ENCODE results near the gene FIP1L1.

FIP1L1 gene

DNA sequence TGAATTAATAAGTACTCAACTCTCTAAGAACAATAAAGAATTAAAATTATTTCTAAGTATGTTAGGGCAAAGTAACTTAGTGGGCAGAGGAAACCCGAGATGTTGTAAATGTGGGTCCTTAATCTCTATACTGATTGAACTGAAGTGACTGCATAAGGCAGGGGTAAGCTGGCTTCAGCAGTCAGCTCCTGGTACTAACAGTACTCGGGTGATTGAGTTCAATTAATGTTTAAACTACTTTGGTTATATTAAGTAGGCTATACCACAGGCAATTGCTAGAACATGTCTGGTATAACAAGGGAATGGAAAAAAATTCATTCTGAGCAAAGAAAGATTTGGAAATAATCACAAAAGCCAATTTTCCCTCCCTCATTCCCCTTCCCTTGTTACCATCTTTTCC is 123.1 kb downstream of the FIP1L1 start:
- Histone ChIP-seq H3K4me1 (ENCODE audit: control insufficient read depth, low read length) (no peaks in the 10 kb centered on the region), H3F3A (ENCODE audit: control insufficient read depth, insufficient read depth) (no peaks in the 10 kb centered on the region), H3K27me3 (ENCODE audit: control insufficient read depth, low read length) (no peaks in the 10 kb centered on the region), H3K79me2 (ENCODE audit: control insufficient read depth, low read length) (no peaks in the 10 kb centered on the region), H3K9me2 (replicated peaks; ENCODE audit: control insufficient read depth, low read length) (no peaks in the 10 kb centered on the region), H3K4me2 (ENCODE audit: low read length) (no peak overlapping the region), H3K9me3 (ENCODE audit: control insufficient read depth, insufficient read depth, low read length) (no peaks in the 10 kb centered on the region), H4K20me1 (ENCODE audit: control insufficient read depth, insufficient read depth, low read depth, low read length) (no peaks in the 10 kb centered on the region), H3K27ac (ENCODE audit: low read depth, low read length) (no peak overlapping the region), H3K36me3 (ENCODE audit: control insufficient read depth, low read length) (no peaks in the 10 kb centered on the region), H3K4me3 (ENCODE audit: low read length) (no peak overlapping the region)
- TF ChIP-seq EZH2phosphoT487 (IDR thresholded peaks at IDR 0.05; ENCODE audit: borderline replicate concordance, low read length): no peak
- TF ChIP-seq CTCF (IDR thresholded peaks at IDR 0.05; ENCODE audit: low read depth, low read length, poor library complexity, severe bottlenecking): no peak

DNA sequence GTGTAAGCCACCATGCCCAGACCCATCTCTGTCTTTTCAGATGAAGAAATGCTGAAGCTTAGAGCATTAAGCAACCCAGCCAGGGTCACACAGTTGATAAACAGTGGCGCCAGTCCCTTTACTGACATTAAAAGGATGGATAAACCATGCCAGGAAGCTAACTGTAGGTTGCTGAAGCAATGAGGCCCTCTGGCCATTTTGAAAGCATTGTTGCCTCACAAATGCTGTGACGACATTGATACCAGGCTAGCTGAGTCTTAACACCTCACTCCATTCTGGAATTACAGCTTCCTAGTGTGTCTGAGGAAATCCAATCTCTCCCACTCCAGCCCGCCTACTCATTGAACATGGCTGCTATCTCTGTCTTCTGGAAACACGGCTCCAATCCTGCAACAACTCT is 124.1 kb downstream of the FIP1L1 start:
- Histone ChIP-seq H4K20me1 (ENCODE audit: control insufficient read depth, insufficient read depth, low read depth, low read length) (no peaks in the 10 kb centered on the region), H3F3A (ENCODE audit: control insufficient read depth, insufficient read depth) (no peaks in the 10 kb centered on the region), H3K9me2 (replicated peaks; ENCODE audit: control insufficient read depth, low read length) (no peaks in the 10 kb centered on the region), H3K27ac (ENCODE audit: low read depth, low read length) (no peak overlapping the region), H3K36me3 (ENCODE audit: control insufficient read depth, low read length) (no peaks in the 10 kb centered on the region), H3K4me1 (ENCODE audit: control insufficient read depth, low read length) (no peaks in the 10 kb centered on the region), H3K9me3 (ENCODE audit: control insufficient read depth, insufficient read depth, low read length) (no peaks in the 10 kb centered on the region), H3K4me3 (ENCODE audit: low read length) (no peak overlapping the region), H3K79me2 (ENCODE audit: control insufficient read depth, low read length) (no peaks in the 10 kb centered on the region), H3K4me2 (ENCODE audit: low read length) (no peak overlapping the region), H3K27me3 (ENCODE audit: control insufficient read depth, low read length) (no peaks in the 10 kb centered on the region)
- no peak for TF ChIP-seq EZH2phosphoT487 (IDR thresholded peaks at IDR 0.05; ENCODE audit: borderline replicate concordance, low read length)
- TF ChIP-seq CTCF (IDR thresholded peaks at IDR 0.05; ENCODE audit: low read depth, low read length, poor library complexity, severe bottlenecking): no peak

- no peaks in the 10 kb centered on the region for H3K4me1 ChIP-seq (ENCODE audit: control insufficient read depth, low read length)
- H3F3A ChIP-seq (ENCODE audit: control insufficient read depth, insufficient read depth): no peaks in the 10 kb centered on the region
- no peaks in the 10 kb centered on the region for H3K9me3 ChIP-seq (ENCODE audit: control insufficient read depth, insufficient read depth, low read length)
- TF ChIP-seq EZH2phosphoT487 (IDR thresholded peaks at IDR 0.05; ENCODE audit: borderline replicate concordance, low read length): no peak
- TF ChIP-seq CTCF (IDR thresholded peaks at IDR 0.05; ENCODE audit: low read depth, low read length, poor library complexity, severe bottlenecking): no peak
- no peak overlapping the region for H3K27ac ChIP-seq (ENCODE audit: low read depth, low read length)
- no peak overlapping the region for H3K4me2 ChIP-seq (ENCODE audit: low read length)
- no peaks in the 10 kb centered on the region for H3K36me3 ChIP-seq (ENCODE audit: control insufficient read depth, low read length)
- no peaks in the 10 kb centered on the region for H4K20me1 ChIP-seq (ENCODE audit: control insufficient read depth, insufficient read depth, low read depth, low read length)
- H3K4me3 ChIP-seq (ENCODE audit: low read length): no peak overlapping the region
- H3K27me3 ChIP-seq (ENCODE audit: control insufficient read depth, low read length): no peaks in the 10 kb centered on the region
- no peaks in the 10 kb centered on the region for H3K79me2 ChIP-seq (ENCODE audit: control insufficient read depth, low read length)
- H3K9me2 ChIP-seq (replicated peaks; ENCODE audit: control insufficient read depth, low read length): no peaks in the 10 kb centered on the region
These were observed 124.7 kb downstream of the FIP1L1 start for GRCh38 chr4:53502094-53502493.

- H3K9me2 ChIP-seq (replicated peaks; ENCODE audit: control insufficient read depth, low read length): no peaks in the 10 kb centered on the region
- no peaks in the 10 kb centered on the region for H3K4me1 ChIP-seq (ENCODE audit: control insufficient read depth, low read length)
- H3K9me3 ChIP-seq (ENCODE audit: control insufficient read depth, insufficient read depth, low read length): no peaks in the 10 kb centered on the region
- no peaks in the 10 kb centered on the region for H4K20me1 ChIP-seq (ENCODE audit: control insufficient read depth, insufficient read depth, low read depth, low read length)
- H3K36me3 ChIP-seq (ENCODE audit: control insufficient read depth, low read length): no peaks in the 10 kb centered on the region
- TF ChIP-seq EZH2phosphoT487 (IDR thresholded peaks at IDR 0.05; ENCODE audit: borderline replicate concordance, low read length) (no peak), CTCF (IDR thresholded peaks at IDR 0.05; ENCODE audit: low read depth, low read length, poor library complexity, severe bottlenecking) (no peak)
- no peak overlapping the region for H3K4me3 ChIP-seq (ENCODE audit: low read length)
- no peak overlapping the region for H3K4me2 ChIP-seq (ENCODE audit: low read length)
- no peak overlapping the region for H3K27ac ChIP-seq (ENCODE audit: low read depth, low read length)
- H3K27me3 ChIP-seq (ENCODE audit: control insufficient read depth, low read length): no peaks in the 10 kb centered on the region
- H3K79me2 ChIP-seq (ENCODE audit: control insufficient read depth, low read length): no peaks in the 10 kb centered on the region
- no peaks in the 10 kb centered on the region for H3F3A ChIP-seq (ENCODE audit: control insufficient read depth, insufficient read depth)
These were observed 128.5 kb downstream of the FIP1L1 start for GRCh38 chr4:53505947-53506346.
